GM12874 (cell line): Measurements from ENCODE around the gene SPOPL.

Experiments used
- TF ChIP-seq, protein P1 (sequence below): IDR thresholded peaks from 2 replicates; pipeline ENCODE4 v1.5.1; 2011; ENCODE audit warnings: low read depth, mild to moderate bottlenecking, control low read depth, low read length, moderate library complexity; ENCODE audit not compliant: insufficient read depth

Gene SPOPL

DNA sequence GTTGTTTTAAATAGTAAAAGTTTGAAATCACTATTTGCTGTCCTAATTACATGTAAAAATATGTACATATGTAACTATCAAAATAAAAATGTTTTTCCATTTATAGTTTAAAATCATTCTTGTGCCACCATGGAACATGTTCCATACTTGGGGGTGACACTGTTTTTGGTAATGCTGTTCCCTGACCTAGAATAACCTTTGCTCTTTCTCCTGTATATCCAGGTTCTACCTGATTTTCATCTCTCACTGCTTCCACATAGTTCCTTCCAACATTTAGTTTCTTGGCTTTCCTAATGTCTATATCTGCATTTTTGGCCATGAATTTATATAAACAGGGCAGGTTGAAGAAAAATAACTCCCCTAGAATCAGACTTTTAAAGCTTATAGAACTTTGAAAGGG lies 2.5 kb downstream of the SPOPL start:
- TF ChIP-seq, protein P1, sequence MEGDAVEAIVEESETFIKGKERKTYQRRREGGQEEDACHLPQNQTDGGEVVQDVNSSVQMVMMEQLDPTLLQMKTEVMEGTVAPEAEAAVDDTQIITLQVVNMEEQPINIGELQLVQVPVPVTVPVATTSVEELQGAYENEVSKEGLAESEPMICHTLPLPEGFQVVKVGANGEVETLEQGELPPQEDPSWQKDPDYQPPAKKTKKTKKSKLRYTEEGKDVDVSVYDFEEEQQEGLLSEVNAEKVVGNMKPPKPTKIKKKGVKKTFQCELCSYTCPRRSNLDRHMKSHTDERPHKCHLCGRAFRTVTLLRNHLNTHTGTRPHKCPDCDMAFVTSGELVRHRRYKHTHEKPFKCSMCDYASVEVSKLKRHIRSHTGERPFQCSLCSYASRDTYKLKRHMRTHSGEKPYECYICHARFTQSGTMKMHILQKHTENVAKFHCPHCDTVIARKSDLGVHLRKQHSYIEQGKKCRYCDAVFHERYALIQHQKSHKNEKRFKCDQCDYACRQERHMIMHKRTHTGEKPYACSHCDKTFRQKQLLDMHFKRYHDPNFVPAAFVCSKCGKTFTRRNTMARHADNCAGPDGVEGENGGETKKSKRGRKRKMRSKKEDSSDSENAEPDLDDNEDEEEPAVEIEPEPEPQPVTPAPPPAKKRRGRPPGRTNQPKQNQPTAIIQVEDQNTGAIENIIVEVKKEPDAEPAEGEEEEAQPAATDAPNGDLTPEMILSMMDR, result no peak

DNA sequence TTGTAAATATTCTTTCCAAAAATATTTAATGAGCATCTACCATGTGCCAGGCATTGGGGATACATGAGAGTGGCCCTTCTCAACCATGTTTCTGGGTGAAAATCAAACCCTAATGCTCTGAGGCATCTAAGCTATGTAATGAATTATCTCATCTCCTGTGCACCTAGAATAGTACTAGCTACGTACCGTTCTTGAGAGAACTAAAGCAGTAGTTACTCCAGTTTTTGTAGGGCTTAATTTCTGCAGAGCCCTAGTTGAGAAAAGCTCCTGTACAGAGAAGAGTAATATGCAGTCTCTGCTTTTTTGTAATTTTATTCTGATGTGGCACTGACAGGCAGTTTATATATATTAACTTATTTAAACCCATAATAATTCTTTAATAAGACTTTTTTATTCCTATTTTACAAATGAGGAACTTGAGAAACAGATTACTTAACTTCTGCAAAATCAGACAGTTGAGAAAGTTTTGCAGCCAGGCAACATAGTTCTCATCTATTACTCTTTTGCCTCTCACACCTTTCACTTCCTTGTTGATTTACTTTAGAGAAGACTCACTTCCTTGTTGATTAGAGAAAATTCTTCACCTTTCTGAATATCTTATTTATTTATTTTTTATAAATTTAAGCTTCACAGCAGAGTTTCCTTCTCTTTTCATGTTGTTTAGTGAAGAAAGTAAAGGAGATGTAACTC lies 3.1 kb downstream of the SPOPL start:
- TF ChIP-seq, protein P1, result no peak

DNA sequence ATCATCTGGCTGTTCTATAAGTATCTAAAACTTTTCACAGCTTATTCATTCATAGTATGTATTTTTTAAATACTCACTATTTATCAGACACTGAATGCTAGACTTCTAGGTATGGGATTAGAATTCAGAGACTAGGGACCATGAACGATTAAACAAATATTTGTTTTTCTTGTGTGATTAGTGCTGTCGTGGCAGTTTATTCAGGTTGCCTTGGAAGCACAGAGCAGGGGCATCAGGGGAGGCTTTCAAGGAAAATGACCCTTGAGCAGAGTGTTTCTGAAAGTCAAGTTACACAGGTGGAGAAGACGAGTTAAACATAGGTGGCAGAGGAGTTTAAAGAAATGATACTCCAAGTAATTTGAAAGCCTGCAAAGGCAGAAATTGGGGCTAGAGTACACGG lies 5.7 kb downstream of the SPOPL start:
- TF ChIP-seq, protein P1, result no peak

DNA sequence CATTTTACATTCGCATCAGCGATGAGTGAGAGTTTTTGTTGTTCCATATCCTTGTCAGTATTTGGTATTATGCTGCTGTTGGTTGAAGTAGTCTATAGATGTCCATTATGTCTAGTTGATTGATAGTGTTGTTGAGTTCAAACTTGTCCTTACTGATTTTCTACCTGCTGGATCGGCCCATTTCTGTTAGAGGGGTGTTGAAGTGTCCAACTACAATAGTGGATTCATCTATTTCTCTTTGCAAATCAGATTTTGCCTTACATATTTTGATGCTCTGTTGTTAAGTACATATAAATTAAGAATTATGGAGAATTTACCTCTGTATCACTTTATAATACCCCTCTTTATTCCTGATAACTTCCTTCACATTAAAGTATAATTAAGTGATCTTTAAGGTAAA lies 8.7 kb downstream of the SPOPL start:
- TF ChIP-seq, protein P1, result no peak

DNA sequence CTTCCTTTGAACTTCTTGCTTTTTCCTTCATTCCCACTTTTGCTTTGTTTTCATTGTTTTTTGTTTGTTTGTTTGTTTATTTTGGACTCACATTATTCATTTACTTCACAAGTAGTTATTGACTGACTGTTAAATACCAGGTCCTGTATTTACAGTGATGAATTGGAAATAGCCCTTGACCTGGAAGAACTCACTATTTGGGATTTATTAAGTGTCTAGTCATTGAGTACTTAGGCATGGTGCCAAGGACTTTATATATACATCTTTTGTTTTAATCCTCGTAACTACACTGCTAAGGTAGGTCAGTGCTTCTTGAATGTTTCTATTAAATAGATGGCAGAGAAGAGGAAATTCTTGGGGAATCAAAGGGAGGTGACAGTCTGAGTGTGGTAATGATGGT lies 11.1 kb downstream of the SPOPL start:
- TF ChIP-seq, protein P1, result no peak

DNA sequence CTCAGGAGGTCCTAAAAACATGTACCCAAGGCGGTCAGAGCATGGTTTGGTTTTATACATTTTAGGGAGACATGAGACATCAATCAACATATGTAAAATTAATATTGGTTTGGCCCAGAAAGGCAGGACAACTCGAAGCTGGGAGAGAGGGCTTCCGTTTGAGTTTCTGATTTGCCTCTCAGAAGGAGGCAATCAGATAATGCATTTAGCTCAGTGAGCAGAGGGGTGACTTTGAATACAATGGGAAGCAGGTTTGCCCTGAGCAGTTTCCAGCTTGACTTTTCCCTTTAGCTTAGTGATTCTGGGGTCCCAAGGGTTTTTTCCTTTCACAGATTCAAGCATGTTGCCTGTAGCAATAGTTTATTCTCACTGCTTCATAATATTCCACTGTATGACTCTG lies 12.6 kb downstream of the SPOPL start:
- TF ChIP-seq, protein P1, result no peak

DNA sequence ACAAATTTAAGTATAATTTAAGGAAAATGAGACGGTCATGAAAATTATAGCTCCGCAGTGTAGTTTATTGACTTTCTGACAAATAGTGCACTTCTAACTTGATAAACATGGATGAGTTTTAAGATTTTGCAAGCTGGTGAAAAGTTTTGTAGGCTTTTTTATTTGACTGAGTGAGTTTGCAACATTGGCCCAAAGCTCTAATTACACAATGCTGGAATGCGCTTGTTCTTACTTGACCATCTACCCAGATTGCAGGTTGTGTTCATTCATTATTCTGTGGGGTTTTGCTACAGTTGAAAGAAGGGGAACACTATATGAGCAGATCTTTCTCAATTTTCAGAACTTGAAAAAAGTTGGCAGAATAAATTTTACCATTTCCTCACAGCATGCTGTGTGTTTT lies 13.5 kb downstream of the SPOPL start:
- TF ChIP-seq, protein P1, result no peak
